GM12892 (cell line): ENCODE data around the gene C1orf35.
A peak's percentile ranks its signal among the peaks of the same experiment; 100 is the strongest.

Source experiments
- POLR2A ChIP-seq: IDR thresholded peaks from 2 replicates; pipeline ENCODE4 v1.6.1; 2011; ENCODE audit warnings: low read depth, low read length, control low read depth
- POLR2AphosphoS5 ChIP-seq: IDR thresholded peaks from 2 replicates; pipeline ENCODE4 v1.6.1; 2011; ENCODE audit warnings: low read depth, low read length, control low read depth
- TAF1 ChIP-seq: IDR thresholded peaks from 2 replicates; pipeline ENCODE4 v1.6.1; 2011; ENCODE audit warnings: low read depth, mild to moderate bottlenecking, control low read depth, low read length, borderline replicate concordance

DNA sequence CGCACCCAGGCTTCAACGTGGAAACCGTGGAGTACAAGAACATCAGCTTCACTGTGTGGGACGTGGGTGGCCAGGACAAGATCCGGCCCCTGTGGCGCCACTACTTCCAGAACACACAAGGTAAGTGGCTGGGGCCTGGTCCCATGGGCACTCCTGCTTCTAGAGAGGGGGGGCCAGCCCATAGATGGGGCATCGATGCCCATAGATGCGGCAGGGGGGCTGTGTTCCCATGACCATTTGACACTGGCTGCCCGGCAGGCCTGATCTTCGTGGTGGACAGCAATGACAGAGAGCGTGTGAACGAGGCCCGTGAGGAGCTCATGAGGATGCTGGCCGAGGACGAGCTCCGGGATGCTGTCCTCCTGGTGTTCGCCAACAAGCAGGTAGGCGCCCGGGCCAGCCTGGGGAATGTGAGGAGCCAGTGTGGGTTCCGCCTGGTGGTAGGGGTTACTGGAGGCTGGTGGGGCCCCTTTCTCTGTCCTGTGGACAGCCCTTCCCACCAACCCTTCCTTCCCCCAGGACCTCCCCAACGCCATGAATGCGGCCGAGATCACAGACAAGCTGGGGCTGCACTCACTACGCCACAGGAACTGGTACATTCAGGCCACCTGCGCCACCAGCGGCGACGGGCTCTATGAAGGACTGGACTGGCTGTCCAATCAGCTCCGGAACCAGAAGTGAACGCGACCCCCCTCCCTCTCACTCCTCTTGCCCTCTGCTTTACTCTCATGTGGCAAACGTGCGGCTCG lies 5.6 kb downstream of the C1orf35 start:
- TF ChIP-seq TAF1 (no peak), POLR2A (no peak), POLR2AphosphoS5 (peak; percentile 41)
